DOHH2 (cell line): ENCODE data around the gene RPL19.

Experiments
- H3F3A ChIP-seq: fragments of 200-600 bp; sonication (generic), shearing (Covaris generic); 2 replicates; pipeline ENCODE4 v1.6.0; 2016; ENCODE audit warnings: antibody characterized with exemption, mild to moderate bottlenecking; ENCODE audit not compliant: control insufficient read depth, insufficient read depth
- H3K27ac ChIP-seq: fragments of 200-600 bp; sonication (generic); 2 replicates; pipeline ENCODE4 v1.5.1; 2014; ENCODE audit warnings: low read depth, mild to moderate bottlenecking, low read length, moderate library complexity
- H3K27me3 ChIP-seq: fragments of 200-600 bp; sonication (generic); 2 replicates; pipeline ENCODE4 v1.6.1; 2014; ENCODE audit warnings: mild to moderate bottlenecking, low read length, mixed read lengths; ENCODE audit not compliant: control insufficient read depth
- H3K36me3 ChIP-seq: fragments of 200-600 bp; sonication (generic); 2 replicates; pipeline ENCODE4 v1.6.1; 2014; ENCODE audit warnings: mild to moderate bottlenecking, low read length, moderate library complexity, mixed read lengths; ENCODE audit not compliant: control insufficient read depth
- H3K4me1 ChIP-seq: fragments of 200-600 bp; sonication (generic); 2 replicates; pipeline ENCODE4 v1.6.1; 2014; ENCODE audit warnings: mild to moderate bottlenecking, low read length, mixed read lengths; ENCODE audit not compliant: control insufficient read depth
- H3K4me2 ChIP-seq: fragments of 200-600 bp; sonication (generic); 2 replicates; pipeline ENCODE4 v1.6.0; 2014; ENCODE audit warnings: mild to moderate bottlenecking, low read length, moderate library complexity
- H3K4me3 ChIP-seq: fragments of 200-600 bp; sonication (generic); 2 replicates; pipeline ENCODE4 v1.5.1; 2014; ENCODE audit warnings: mild to moderate bottlenecking, low read length, mixed read lengths
- H3K79me2 ChIP-seq: fragments of 200-600 bp; sonication (generic); 2 replicates; pipeline ENCODE4 v1.6.1; 2014; ENCODE audit warnings: mild to moderate bottlenecking, low read length, mixed read lengths; ENCODE audit not compliant: control insufficient read depth
- H3K9me2 ChIP-seq: fragments of 200-600 bp; sonication (generic); replicated peaks from 2 replicates; pipeline ENCODE4 v1.6.1; 2014; ENCODE audit warnings: mild to moderate bottlenecking, low read length, mixed read lengths; ENCODE audit not compliant: control insufficient read depth
- H3K9me3 ChIP-seq: fragments of 200-600 bp; sonication (generic); 2 replicates; pipeline ENCODE4 v1.6.1; 2014; ENCODE audit warnings: antibody characterized with exemption, low read length, mixed read lengths; ENCODE audit not compliant: control insufficient read depth, insufficient read depth
- H4K20me1 ChIP-seq: fragments of 200-600 bp; sonication (generic); 2 replicates; pipeline ENCODE4 v1.6.0; 2014; ENCODE audit warnings: low read depth, mild to moderate bottlenecking, antibody characterized with exemption, low read length, moderate library complexity; ENCODE audit not compliant: control insufficient read depth, insufficient read depth
- CTCF ChIP-seq: fragments of 200-600 bp; sonication (generic); IDR thresholded peaks from one replicate; pipeline ENCODE4 v1.5.1; 2014; ENCODE audit warnings: antibody characterized with exemption, mild to moderate bottlenecking, low read depth, low read length; ENCODE audit not compliant: poor library complexity, severe bottlenecking
- EZH2phosphoT487 ChIP-seq: fragments of 200-600 bp; sonication (generic); IDR thresholded peaks from 2 replicates; pipeline ENCODE4 v1.6.1; 2017; ENCODE audit warnings: borderline replicate concordance, mild to moderate bottlenecking, antibody characterized with exemption, low read length, moderate library complexity, mixed read lengths

The RPL19 gene

GRCh38 chr17:39225308-39225958, 25.4 kb downstream of the RPL19 start, which contains the start of gene STAC2:
Gene STAC2, minus strand, starts transcription at chr17:39225945. Its CDS starts 443 bp downstream, at chr17:39225502.
- no peak within 1 kb of the TSS for H3K4me3 ChIP-seq
- no peaks in the 10 kb centered on the region for H3K79me2 ChIP-seq
- no peaks in the 10 kb centered on the region for H3K36me3 ChIP-seq
- TF ChIP-seq CTCF, result no peak
- no peak for TF ChIP-seq EZH2phosphoT487
- H3K9me3 ChIP-seq, result no peaks in the 10 kb centered on the region
- H3K4me1 ChIP-seq, result no peaks in the 10 kb centered on the region
- H3K4me2 ChIP-seq, result no peak within 1 kb of the TSS
- no peaks in the 10 kb centered on the region for H3F3A ChIP-seq
- H3K9me2 ChIP-seq, result no peaks in the 10 kb centered on the region
- no peaks in the 10 kb centered on the region for H4K20me1 ChIP-seq
- H3K27me3 ChIP-seq, result peaks cover 27% of the 10 kb centered on the region
- H3K27ac ChIP-seq, result no peak within 1 kb of the TSS

- H4K20me1 ChIP-seq, result no peaks in the 10 kb centered on the region
- peaks cover 27% of the 10 kb centered on the region for H3K27me3 ChIP-seq
- no peak overlapping the region for H3K27ac ChIP-seq
- TF ChIP-seq EZH2phosphoT487, result no peak
- TF ChIP-seq CTCF, result no peak
- no peaks in the 10 kb centered on the region for H3K36me3 ChIP-seq
- no peaks in the 10 kb centered on the region for H3K79me2 ChIP-seq
- no peaks in the 10 kb centered on the region for H3F3A ChIP-seq
- H3K4me1 ChIP-seq, result no peaks in the 10 kb centered on the region; the same call in 1 of the 2 replicates
- no peak overlapping the region for H3K4me3 ChIP-seq
- H3K4me2 ChIP-seq, result no peak overlapping the region
- no peaks in the 10 kb centered on the region for H3K9me3 ChIP-seq
- H3K9me2 ChIP-seq, result no peaks in the 10 kb centered on the region
Observed at GRCh38 chr17:39225959-39226683, 26.0 kb downstream of the RPL19 start.

GRCh38 chr17:39227364-39227919, 27.4 kb downstream of the RPL19 start:
- peaks cover 13% of the 10 kb centered on the region for H3K4me1 ChIP-seq
- no peaks in the 10 kb centered on the region for H3K9me2 ChIP-seq
- no peaks in the 10 kb centered on the region for H3F3A ChIP-seq
- H3K4me3 ChIP-seq, result no peak overlapping the region
- H4K20me1 ChIP-seq, result no peaks in the 10 kb centered on the region
- H3K27ac ChIP-seq, result no peak overlapping the region
- H3K79me2 ChIP-seq, result no peaks in the 10 kb centered on the region
- no peak overlapping the region for H3K4me2 ChIP-seq
- no peaks in the 10 kb centered on the region for H3K36me3 ChIP-seq
- no peak for TF ChIP-seq CTCF
- peaks cover 25% of the 10 kb centered on the region for H3K27me3 ChIP-seq
- H3K9me3 ChIP-seq, result no peaks in the 10 kb centered on the region
